GM21367 (cell line): ENCODE measurements around the gene RFC4.
"Not testable (repeated sequence)": the region's sequence is repeated elsewhere in the genome, so short reads cannot be mapped to it uniquely, and the experiment has no call there.

ENCODE experiments used
- ATAC-seq: cut with Tn5 transposase; IDR thresholded peaks from one replicate; pipeline ENCODE4 v1.9.1; 2021; ENCODE audit not compliant: unreplicated experiment

RFC4 gene

GRCh38 chr3:186825294-186825821 lies 19.1 kb upstream of the RFC4 start:
- ATAC-seq, result no peak

- no peak for ATAC-seq
Observed at GRCh38 chr3:186824430-186825139, 18.3 kb upstream of the RFC4 start.

- no peak for ATAC-seq
Observed at GRCh38 chr3:186823386-186823785, 17.1 kb upstream of the RFC4 start.

- ATAC-seq, result not testable (repeated sequence)
Observed at GRCh38 chr3:186822388-186822759, 16.1 kb upstream of the RFC4 start.

DNA sequence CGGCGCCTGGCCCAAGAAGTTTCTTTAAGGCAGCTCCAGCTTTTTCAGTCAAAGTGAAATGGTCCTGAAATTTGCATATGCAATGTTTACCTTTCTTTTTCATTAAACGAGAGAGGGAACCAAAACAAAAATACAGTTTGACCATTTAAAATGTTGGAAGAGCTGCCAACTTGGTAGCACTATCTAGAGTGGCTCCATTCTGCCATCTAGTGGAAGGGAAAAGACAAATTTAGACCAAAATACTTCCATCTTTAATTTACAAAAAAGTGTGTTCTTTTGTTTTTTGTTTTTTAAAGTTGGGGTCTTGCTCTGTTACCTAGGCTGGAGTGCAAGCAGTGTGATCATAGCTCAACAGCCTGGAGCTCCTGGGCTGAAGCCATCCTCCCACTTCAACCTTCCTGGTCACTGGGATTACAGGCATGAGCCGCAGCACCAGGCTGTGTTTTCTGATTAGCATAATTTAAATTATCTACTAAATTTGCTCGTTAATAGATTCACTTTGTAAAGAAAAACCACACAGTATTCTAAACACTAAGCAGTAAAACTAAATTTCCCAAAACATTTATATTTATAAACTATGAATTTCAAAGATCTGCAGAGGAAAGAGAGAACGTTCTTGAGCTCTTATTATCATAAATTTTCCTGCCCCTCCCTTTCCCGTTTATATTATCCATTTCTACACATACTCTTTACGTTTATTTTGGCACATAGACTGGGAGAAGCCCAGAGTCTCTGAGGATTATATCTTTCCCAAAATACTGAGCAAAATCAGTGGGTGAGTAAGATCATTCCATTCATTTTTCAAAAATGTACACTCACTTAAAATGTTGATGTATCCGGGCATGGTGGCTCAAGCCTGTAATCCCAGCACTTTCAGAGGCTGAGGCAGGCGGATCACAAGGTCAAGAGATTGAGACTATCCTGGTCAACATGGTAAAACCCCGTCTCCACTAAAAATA lies 15.4 kb upstream of the RFC4 start:
- no peak for ATAC-seq

GRCh38 chr3:186818956-186819355 lies 12.7 kb upstream of the RFC4 start:
- ATAC-seq, result no peak

DNA sequence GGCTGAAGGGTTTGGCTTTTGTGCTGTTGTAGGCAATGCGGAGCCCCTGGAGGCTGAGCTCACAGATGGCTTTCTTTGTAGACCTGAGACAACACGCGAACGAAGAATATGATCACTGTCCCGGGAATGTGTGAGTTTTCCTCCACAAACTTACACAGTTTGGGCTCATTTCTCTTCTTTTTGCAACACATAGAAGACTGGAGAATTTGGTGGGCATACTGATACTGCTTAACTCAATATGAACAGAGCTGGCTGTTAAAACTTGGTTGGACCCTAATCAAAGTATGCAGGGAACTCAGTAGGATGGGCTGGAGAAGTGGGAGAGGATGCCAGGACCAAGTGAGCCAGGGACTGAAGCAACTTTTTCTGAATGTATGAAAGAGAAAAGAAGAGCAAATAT lies 12.2 kb upstream of the RFC4 start:
- no peak for ATAC-seq

DNA sequence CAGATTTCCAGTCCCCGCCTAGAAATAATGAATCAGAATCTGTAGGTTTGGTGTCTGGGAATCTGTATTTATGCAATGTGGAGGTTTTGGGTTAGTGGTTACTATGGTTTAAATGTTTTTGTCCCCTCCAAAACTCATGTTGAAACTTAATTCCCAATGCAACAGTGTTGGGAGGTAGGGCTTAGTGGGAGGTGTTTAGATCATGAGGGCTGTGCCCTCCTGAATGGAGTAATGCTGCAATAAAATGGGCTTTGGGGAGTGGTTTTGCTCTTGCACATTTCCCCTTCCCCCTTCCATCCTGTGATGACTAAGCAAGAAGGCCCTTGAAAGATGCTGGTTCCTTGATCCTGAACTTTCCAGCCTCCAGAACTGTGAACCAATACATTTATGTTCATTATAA lies 9.2 kb upstream of the RFC4 start:
- ATAC-seq, result no peak

GRCh38 chr3:186814100-186814499 lies 7.8 kb upstream of the RFC4 start:
- ATAC-seq, result no peak

DNA sequence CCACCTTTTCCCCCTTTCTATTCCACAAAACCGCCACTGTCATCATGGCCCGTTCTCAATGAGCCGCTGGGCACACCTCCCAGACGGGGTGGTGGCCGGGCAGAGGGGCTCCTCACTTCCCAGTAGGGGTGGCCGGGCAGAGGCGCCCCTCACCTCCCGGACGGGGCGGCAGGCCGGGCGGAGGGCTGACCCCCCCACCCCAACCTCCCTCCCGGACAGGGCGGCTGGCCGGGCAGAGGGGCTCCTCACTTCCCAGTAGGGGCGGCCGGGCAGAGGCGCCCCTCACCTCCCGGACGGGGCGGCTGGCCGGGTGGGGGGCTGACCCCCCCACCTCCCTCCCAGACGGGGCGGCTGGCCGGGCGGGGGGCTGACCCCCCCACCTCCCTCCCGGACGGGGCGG lies 5.0 kb upstream of the RFC4 start:
- not testable (repeated sequence) for ATAC-seq

DNA sequence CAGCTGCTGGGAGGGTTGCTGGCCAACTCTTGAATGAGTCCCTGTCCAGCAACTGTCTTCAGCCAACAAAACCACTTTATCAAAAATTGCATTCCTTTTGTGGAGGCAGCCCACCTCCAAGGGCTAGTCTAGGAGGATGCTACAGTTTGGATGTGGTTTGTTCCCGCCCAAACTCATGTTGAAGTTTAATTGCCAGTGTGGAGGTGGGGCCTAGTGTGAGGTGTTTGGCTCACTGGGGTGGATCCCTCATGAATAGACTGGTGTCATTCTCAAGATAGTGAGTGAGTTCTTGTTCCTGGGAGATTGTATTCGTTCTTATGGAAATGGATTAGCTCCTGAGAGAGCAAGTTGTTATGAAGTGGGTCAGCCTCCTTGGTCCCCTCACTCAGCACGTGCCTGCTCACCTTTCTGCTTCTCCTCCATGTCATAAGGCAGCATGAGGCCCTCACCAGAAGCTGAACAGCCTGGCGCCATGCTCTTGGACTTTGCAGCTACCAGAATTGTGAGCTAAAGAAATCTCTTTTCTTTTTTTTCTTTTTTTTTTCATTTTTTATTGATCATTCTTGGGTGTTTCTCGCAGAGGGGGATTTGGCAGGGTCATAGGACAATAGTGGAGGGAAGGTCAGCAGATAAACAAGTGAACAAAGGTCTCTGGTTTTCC lies 4.2 kb upstream of the RFC4 start:
- no peak for ATAC-seq

GRCh38 chr3:186807231-186807630 lies 949 bp upstream of the RFC4 start:
- no peak for ATAC-seq

- not testable (repeated sequence) for ATAC-seq
Observed at GRCh38 chr3:186803447-186803846, 2.8 kb downstream of the RFC4 start.

DNA sequence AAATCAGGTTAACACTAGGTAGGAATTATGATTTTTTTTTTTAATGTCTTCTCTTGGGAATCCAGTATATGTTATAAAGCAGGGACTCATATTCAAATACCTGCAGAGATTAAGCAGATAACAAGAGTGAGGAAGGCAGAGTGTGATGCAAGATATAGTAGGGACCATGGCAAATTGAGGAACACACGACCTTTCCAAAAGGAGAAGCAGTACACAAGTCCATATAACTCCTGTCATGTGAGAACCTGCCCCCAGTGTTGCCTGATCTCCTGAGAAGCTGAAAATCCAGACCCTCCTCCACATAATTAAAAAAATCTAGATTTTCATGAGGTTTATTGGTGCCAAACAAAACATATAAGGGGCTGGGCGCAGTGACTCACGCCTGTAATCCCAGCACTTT lies 3.6 kb downstream of the RFC4 start:
- ATAC-seq, result no peak

- ATAC-seq, result no peak
Observed at GRCh38 chr3:186800285-186800684, 6.0 kb downstream of the RFC4 start.

GRCh38 chr3:186798239-186798874 lies 7.9 kb downstream of the RFC4 start:
- ATAC-seq, result no peak

- ATAC-seq, result no peak
Observed at GRCh38 chr3:186790261-186790981, 15.9 kb downstream of the RFC4 start.

- ATAC-seq, result no peak
Observed at GRCh38 chr3:186789554-186790260, 16.6 kb downstream of the RFC4 start.

DNA sequence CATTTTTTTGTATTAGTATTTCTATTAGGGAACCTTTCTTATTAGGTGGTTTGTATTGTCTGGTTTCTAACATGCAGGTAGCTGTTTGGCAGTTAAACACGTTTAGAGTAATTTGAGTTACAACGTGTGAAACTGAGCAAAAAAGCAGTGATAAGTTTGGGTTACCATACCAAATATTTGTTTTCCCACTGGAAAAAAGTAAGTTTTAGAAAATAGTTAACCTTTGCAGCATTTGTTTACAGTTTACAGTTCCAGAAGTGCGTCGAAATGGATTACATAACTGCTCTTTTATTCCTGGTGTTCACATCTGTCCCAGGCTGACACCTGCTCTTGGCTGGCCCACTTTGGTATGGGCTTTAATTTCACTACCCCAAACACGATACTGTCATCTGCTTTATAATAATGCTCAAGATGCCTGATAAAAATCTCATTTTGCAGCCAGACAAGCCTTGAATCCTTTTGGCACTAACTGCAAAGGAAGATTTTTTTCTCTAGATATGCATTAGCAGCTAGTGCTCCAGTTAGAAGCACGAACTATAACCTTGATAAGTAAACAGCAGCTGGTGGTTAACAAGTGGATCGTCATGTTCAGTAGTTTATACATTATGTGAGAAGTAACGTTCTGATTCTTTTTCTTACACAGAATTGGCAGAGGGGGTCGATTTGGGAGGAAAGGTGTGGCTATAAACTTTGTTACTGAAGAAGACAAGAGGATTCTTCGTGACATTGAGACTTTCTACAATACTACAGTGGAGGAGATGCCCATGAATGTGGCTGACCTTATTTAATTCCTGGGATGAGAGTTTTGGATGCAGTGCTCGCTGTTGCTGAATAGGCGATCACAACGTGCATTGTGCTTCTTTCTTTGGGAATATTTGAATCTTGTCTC lies 17.6 kb downstream of the RFC4 start:
- ATAC-seq, result no peak
